Fibroblast of villous mesenchyme (primary cell): ENCODE data around the gene CDYL2. TPM values are rescaled to one million over a fixed set of nuclear protein-coding genes. Genes with fewer than 3 reads are reported as not detected.
"Not testable (repeated sequence)": the region's sequence is repeated elsewhere in the genome, so short reads cannot be mapped to it uniquely, and the experiment has no call there.

Source experiments
- DNase-seq: peaks from one replicate; pipeline ENCODE4 v3.0.0-alpha.2; 2010; ENCODE audit warnings: low read depth
- H3K4me3 ChIP-seq: 2 replicates; pipeline ENCODE4 v1.5.1; 2011; ENCODE audit warnings: low read depth, mild to moderate bottlenecking, low read length
- CTCF ChIP-seq: IDR thresholded peaks from 2 replicates; pipeline ENCODE4 v1.5.1; 2012; ENCODE audit warnings: low read depth, mild to moderate bottlenecking, low read length; ENCODE audit not compliant: insufficient read depth
- total RNA-seq: library from RNA; depleted of rRNA; stranded (reverse); fragments of >200 nt; gene quantifications from 2 replicates; pipeline ENCODE4 v1.2.3, GENCODE V29; 2012

CDYL2 gene
- total RNA-seq, 1 donor: 14.2 TPM

- no peak overlapping the region for H3K4me3 ChIP-seq
- TF ChIP-seq CTCF: no peak
- no peak for DNase-seq
Measured at GRCh38 chr16:80828495-80828894, 24.1 kb upstream of the CDYL2 start.

- DNase-seq: no peak
- H3K4me3 ChIP-seq: no peak overlapping the region
- TF ChIP-seq CTCF: no peak
Measured at GRCh38 chr16:80827007-80827406, 22.6 kb upstream of the CDYL2 start.

GRCh38 chr16:80825365-80825758, 21.0 kb upstream of the CDYL2 start:
- TF ChIP-seq CTCF: no peak
- DNase-seq: no peak
- no peak overlapping the region for H3K4me3 ChIP-seq

GRCh38 chr16:80824623-80825364, 20.4 kb upstream of the CDYL2 start:
- no peak overlapping the region for H3K4me3 ChIP-seq
- peak; percentile 72 for DNase-seq
- peak; percentile 85 for TF ChIP-seq CTCF

GRCh38 chr16:80819988-80820387, 15.6 kb upstream of the CDYL2 start:
- TF ChIP-seq CTCF: no peak
- no peak overlapping the region for H3K4me3 ChIP-seq
- DNase-seq: no peak

GRCh38 chr16:80816356-80816755, 12.0 kb upstream of the CDYL2 start:
- TF ChIP-seq CTCF: no peak
- no peak overlapping the region for H3K4me3 ChIP-seq
- DNase-seq: no peak

- not testable (repeated sequence) for H3K4me3 ChIP-seq, DNase-seq
Measured at GRCh38 chr16:80815278-80815677, 10.9 kb upstream of the CDYL2 start.
